ENCODE data around the gene ADCY5.

ADCY5 gene

DNA sequence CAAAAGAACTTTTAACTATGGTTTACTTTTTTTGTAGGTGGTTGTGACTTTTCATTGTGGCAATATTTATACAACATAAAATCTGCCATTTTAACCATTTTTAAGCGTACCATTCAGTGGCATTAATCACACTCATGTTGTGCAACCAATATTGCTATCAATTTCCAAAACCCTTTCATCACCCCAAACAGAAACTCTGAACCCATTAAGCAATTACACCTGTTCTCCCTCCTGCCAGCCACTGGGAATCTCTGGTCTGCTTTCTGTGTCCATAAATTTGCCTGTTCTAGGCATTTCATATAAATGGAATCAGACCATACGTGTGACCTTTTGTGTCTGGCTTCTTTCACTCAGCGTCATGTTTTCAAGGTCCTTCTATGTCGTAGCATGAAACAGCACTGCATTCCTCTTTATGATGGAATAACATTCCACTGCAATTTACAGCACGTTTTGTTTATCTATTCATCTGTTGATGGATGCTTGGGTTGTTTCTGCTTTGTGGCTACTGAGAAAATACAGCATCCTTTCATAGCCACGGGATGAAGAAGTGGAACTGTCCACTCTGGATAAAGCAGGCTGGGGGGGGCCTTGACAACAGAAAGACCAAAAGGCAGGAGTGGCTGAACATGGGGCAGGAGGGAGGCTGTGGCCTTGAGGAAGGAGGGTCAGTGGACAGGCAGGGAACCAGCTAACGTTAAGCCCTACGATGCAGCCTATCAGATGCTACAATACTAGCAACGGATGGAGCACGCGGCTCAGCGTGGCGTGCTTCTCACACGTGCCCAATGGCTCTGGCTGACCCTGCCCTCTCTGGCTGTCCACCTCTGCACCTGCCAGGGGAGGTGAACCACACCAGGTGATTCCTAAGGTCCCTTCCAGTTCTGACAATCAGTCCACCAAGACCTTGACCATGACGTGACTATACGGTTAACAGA is 136.3 kb downstream of the ADCY5 start:
- in situ Hi-C loops (cut with HindIII; ENCODE audit: low sequenced_read_pairs), result no loop called here

DNA sequence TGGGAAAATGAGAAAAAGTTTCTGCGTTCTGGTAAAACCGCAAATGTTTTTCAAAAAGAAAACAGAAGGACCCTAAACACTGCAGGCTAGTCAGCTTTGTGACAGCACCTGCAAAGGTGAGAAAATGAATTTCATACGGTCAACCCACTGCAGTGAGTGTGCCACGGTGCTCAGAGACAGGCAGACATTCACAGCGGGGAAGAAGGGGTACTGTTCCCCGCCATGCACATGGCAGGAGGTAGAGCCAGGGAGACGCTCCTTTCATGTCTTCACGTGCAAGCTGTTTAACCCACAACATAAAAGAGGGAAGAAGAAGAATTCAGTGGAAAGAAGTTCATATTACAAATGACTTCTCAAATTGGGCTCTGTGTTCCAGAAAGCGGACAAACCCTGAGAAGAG is 137.7 kb downstream of the ADCY5 start:
- in situ Hi-C loops (cut with HindIII; ENCODE audit: low sequenced_read_pairs), result no loop called here

DNA sequence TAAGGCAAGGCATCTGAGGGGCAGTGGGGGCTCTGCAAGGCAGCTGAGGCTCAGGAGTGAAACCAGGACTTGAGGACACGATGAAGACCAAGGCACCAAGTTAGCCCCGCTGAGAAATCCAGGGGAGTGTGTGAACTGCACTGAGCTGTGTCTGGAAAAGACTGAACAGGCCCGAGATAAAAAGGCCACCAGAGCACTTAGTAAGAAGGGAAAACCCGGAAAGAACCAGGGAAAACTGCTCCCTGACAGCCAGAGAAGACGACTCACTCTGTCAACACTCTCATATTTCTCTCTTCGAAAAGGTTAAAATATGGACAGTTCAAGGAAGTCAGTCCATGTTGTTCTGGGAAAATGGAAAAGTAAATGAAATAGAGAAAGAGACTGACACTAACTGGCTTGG is 138.1 kb downstream of the ADCY5 start:
- in situ Hi-C loops (cut with HindIII; ENCODE audit: low sequenced_read_pairs), result no loop called here

DNA sequence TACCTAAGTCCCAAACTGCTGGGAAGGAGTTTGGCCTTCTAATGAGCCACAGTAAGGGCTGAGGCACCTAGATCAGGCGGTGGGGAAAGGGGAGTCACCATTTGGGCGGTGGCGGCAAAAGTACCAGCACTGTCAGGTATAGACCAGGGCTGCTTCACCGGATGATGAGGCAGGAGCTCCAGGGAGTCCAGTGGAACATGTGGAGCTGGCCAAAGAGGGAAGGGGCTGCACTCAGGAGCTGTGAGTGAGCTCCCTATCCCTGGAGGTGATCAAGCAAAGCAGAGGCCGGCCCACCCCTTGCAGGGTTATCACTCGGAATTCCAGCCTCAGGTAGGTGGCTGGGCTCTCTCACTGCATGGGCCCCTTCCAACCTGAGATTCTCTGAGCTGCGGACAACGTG is 138.7 kb downstream of the ADCY5 start:
- in situ Hi-C loops (cut with HindIII; ENCODE audit: low sequenced_read_pairs), result no loop called here

DNA sequence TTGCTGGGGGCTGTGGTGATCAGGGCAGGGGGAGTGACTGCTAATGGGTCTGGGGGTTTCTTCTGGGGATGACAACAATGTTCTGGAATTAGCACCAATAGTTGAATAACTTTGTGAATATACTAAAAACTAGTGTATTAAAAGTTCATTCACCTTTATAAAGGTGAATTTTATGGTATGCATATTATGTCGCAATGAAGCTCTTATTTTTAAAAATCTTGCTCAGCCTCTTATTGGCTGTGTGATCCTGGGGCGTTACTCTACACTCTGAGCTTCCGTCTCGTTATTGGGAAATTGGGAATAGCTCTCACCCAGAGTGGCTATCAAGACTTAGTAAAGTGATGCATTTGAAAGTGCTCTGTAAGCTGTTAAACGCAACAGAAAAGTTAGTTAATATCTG is 141.8 kb downstream of the ADCY5 start:
- in situ Hi-C loops (cut with HindIII; ENCODE audit: low sequenced_read_pairs), result no loop called here

DNA sequence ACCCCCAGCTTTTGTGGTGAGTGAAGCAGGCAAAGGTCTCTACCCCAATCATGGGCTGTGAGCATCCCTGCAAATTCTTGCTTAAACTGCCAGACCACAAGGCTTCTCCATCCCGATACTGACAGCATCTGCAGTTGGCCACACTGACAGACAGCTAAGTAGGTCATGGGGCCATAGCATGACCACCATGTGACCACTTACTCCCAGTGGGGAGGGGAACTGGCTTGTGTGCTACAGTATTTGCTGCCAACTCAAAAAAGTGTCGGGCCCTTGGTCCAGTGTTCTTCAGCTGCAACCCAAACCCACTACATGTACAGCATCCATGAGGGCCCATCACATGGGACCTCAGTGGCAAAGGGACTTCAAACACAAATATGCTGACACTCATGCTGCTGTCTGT is 143.7 kb downstream of the ADCY5 start:
- in situ Hi-C loops (cut with HindIII; ENCODE audit: low sequenced_read_pairs), result no loop called here

DNA sequence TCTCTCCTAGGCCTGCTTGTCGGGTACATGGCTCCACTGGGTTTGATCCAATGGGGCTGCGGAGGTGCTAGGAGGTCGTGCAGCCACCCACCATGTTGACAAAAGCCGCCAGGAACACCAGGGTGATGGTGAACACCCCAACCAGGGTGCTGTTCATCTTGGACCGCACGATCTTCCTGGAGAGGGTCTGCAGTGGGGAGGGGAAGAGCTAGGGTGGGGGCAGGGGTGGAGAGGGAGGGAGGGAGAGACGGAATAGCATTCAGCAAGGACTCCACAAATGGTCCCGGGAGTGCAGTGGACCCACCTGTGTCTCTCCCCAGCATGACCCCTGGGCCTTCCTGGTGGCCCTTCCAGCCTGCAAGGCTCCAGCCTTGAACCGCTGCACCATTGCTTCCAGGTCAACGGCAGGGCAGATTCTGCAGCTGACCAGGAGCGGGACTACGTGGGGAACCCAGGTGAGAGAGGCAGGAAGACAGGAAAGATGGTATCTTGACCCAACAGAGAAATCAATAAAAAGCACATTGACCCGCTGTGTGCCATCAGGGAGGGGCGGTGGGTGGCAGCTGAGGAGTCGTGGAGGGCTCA is 144.8 kb downstream of the ADCY5 start:
- in situ Hi-C loops (cut with HindIII; ENCODE audit: low sequenced_read_pairs), result no loop called here

DNA sequence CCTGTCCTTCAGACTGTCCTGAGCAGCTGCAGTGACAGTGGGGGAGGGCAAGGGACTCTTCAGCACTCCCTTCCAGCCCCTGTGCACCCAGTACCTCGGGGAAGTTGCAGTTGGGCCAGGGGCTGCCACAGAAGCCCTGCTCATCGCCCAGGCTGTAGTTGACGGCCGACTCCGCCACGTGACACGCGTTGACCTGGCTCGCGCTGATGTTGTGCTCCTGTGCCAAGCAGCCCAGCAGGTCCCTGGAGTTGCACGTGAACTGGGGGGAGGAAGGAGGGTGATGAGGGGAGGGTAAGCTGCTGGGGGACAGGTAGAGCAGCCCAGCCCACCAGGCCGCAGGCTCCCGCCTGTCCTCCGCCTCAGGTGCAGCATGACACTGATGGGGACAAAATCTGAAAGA is 145.9 kb downstream of the ADCY5 start:
- in situ Hi-C loops (cut with HindIII; ENCODE audit: low sequenced_read_pairs), result no loop called here

DNA sequence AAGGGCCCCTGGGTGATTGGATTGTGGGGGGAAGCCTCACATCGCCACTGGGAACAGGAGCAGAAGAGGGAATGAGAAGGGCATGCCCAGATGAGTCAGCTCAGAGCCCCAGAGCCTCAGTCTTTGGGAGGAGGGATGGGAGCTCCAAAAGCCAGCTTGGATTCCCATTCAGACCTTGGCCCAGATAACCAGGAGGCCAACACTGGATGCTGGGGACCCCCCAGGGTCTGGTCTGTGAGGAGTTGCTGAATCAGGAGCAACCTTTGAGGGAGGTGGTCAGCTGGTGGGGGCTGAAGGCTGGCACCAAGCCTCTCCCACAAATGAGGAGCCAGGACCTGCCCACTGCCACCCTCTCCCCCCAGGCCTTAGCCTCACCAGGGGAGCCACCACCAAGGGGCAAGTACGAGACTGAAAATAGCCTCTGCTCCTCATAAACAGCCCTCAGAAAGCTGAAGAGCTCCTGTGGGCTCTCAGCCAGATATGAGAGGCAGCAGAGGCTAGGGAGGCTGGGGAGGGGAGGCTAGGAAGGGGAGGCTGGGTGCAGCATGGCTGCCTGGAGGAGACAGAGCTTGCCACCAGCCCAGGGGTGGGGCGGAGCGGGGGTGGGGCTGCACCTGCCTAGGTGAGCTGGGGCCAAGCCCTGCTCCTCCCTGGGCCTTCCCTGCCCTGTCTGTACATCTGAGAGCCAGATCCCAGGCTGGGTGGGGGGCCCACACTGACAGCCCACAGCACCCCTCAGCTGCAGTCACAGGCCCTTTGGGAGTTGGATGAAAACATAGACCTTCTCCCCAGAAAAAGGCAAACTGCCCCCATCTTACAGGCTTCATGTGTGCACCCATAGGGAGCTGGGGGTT is 147.3 kb downstream of the ADCY5 start:
- in situ Hi-C loops (cut with HindIII; ENCODE audit: low sequenced_read_pairs), result no loop called here

DNA sequence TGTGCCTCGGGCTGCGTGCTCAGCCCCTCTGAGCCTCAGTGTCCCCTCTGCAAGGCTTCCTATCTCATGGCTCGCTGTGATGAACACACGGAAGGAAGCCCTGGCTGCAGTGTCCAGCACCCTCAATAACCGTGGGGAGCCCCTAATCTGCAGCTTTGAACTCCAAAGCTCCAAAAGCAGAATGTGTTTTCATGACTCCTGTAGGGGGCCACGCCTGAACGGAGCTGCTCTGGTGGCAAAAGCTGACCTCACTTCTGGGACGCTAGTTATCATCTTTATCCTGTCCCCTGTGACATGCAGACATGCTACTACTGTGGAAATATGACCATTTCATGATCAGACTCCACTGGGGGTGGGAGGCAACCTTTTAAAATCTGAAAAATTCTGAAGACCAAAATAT is 148.3 kb downstream of the ADCY5 start:
- in situ Hi-C loops (cut with HindIII; ENCODE audit: low sequenced_read_pairs), result no loop called here

DNA sequence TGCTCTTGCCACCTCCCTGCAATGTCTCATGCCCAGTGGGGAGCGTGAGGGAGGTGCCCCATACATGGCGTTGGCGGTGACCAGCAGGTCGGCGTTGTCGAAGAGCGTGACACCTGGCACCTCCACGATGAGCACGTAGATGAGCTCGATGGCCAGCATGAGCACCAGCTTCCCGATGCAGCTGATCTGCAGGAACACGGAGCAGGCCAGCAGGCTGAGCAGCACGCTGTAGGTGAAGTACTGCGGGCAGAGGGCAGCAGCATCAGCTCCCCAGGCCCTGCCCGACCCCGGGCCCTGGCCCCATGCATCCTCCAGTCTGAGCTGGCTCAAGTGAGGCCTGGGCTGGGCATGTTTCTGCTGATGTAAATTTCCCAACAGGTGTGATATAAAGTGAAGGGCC is 148.8 kb downstream of the ADCY5 start:
- in situ Hi-C loops (cut with HindIII; ENCODE audit: low sequenced_read_pairs), result no loop called here

DNA sequence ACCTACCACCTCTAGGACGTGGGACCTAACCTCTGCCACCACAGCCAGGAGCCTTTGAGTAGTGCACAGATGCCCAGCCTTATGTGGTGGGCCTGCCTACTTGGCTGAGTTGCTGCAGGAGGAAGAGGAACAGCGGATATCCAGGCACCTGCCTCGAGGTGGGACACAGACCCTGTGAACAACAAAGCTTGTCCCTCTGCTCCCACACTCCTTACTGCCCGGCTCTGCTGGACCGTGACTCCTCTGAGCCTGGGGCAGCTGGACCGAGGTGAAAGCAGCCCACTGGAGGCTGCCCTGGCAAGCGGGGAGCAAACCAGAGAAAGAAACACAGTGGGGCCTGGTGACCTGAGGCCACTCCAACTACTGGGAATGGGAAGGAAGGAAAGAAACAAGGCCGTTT is 149.3 kb downstream of the ADCY5 start:
- in situ Hi-C loops (cut with HindIII; ENCODE audit: low sequenced_read_pairs), result no loop called here

DNA sequence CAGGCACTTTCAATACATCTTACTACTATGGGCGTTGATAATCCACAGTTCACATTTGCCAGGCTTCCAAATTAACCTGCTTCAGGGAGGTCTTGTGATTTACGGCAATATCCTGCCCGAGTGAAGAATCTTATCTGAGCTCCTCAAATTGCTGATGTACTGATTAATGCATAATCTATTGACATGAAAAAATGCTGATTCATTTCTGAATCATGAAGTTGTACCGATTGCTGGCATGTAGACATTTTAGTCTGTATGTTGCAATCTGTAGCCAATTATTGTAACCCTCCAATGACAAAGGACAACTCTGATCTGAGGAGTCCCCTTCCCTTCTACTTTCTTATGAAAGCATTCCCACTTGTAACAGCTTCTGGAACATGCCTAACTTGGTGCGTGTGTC is 150.0 kb downstream of the ADCY5 start:
- in situ Hi-C loops (cut with HindIII; ENCODE audit: low sequenced_read_pairs), result no loop called here

DNA sequence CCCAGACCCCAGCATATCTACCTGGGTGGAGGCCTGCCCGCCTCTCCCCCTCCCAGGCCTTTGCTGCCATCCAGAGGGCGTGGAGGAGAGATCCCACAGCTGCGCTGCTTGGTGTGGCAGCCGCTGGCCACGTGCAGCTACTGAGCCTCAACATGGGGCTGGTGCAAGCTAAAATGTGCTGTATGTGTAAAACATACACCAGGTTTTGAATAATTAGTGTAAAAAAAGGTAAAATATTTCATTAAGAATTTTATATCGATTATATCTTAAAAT is 151.3 kb downstream of the ADCY5 start:
- in situ Hi-C loops (cut with HindIII; ENCODE audit: low sequenced_read_pairs), result no loop called here

DNA sequence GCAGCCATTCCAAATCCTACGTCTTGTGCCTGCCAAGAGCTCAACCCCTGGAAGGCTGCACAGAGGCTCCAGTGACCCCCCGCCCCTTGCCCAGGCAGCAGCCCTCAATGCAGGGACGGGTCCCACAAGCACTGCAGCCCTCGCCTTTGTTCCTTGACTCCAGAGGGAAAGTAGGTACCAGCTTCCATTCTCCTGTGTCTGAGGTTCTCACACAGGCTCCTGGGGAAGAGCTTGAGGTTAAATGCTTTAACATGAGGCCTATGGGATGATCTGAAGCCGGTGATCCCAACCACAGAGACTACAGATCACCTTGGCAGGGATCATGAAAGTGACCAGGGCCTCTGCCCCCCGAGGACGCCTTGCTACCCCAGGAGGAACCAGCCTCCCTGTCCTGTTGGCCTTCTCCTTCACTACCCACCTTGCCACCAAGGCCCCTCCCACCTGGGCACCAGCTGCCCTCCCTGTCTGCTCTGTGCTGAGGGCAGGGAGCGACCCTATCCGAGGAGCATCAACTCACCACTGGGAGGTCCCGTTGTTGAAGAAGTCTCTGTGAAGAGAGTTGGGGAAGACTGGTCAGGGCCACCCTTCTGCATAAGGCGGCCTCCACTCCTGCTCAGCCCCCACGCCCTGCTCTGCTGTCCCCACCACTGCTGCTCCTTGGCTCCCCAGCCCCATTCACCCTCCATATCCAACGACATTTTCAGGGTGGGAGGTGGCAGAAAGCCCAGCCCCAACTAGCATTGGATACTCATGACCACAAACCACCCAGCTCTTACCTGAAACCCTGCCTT is 151.9 kb downstream of the ADCY5 start:
- in situ Hi-C loops (cut with HindIII; ENCODE audit: low sequenced_read_pairs), result no loop called here

DNA sequence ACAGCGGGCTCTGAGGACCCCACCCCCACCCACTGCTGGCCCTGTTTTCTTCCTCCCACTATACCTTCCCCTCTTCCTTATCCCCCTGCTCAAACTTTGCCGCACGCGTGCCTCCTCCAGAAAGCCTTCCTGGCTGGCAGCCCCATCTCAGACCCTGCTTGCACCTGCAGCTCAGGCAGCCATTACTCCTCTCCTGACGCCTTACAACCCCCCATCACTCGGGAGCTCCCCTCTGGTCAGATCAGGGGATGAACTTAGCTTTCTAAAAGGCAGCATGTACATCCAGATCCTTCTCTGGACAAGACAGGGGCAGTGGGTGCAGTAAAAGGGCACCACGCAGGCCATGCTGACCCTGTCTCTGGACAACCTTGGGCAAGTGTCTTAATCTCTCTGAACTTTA is 152.6 kb downstream of the ADCY5 start:
- in situ Hi-C loops (cut with HindIII; ENCODE audit: low sequenced_read_pairs), result no loop called here

DNA sequence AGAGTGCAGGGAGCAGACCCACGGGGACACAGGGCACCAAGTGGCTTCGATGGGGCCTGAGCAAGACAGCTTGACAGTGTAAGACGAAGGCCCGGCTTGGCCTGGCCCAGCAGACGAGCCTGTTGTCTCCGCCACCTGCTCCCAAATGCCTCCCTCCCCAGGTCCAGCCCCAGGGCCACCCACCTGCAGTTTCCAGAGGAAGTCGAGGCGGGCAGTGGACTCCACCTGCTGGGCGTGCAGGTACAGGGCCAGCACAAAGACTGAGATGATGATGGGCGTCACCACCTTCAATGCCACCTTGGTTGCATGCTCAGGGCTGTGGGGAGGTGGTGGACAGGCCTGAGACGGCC is 153.0 kb downstream of the ADCY5 start:
- in situ Hi-C loops (cut with HindIII; ENCODE audit: low sequenced_read_pairs), result no loop called here

DNA sequence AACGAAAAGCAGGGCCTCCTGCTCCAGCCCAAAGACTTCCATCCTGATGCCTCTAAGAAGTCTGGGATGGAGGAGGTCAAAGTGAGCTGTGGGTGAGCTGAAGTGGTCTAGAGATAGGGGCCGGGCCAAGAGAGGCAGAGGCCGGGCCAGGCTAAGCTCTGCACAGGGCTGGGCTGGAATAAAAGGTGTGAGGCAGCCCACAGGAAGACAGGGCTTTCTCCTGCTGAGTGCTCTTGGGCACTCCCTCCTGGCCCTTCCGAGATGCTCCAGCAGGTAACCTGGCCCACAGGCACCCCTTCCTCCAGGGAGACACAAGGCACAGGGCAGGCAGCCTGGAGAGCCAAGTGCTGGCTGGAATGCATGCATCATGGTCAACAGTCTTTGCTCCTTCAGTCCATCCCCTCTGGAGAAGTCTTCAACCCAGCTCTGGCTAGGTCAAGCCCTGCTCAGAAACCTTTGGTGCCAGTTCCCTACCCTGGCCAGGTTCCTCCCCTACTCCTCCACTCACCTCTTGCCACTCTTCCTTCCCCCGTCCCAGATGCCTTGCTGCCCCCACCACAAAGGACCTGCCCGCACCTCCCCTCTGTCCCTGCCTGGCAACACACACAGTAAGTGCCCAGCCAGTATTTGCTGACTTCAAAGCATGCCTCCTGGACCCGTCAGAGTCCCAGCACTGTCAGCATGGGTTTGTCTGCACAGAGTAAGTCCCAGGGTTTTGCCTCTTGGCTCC is 153.6 kb downstream of the ADCY5 start:
- in situ Hi-C loops (cut with HindIII; ENCODE audit: low sequenced_read_pairs), result no loop called here

DNA sequence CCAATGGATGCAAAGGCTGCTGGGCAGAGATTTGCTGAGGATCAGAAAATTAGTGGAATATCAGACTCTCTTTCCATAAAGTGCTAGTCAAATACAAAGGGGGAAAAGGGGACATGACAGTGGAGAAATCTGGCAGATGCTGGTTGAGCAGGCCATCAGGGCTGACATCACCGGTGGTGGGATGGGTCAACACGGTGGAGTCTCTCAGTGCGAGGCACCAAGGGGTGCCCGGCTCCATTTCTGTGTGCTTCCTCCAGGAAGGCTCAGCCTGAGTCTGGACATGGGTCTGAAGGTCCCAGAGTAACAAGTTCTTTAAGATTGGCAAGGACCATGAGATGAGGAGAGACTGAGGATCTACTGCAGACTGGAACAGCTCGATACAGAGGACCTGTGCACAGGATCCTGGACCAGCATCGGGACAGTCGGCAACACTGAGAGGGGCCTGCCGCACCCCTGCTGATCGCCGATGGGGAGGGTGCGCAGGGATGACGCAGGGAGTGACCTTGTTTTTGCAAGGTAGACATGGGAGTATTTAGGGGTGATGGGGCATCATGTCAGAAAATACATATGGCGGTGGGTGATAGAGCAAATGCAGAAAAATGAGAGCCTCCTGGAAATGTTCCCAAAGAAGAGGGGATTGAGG is 154.5 kb downstream of the ADCY5 start:
- in situ Hi-C loops (cut with HindIII; ENCODE audit: low sequenced_read_pairs), result no loop called here

Measured in endothelial cell of hepatic sinusoid (primary cell).